WTC11 (cell line): ENCODE results near the gene ERC1. TPM values are rescaled to one million over a fixed set of nuclear protein-coding genes. Genes with fewer than 3 reads are reported as not detected.

Experiments
- ATAC-seq: fragments of 200-7000 bp; cut with Tn5 transposase; 2 replicates; pipeline ENCODE4 v1.10.0; 2021; ENCODE audit warnings: mild to moderate bottlenecking, moderate library complexity
- CTCF ChIA-PET: fragments of 300-600 bp; sonication (Branson Sonifier 250); formaldehyde crosslinking; loops from one replicate; lab custom pipeline; 2021; ENCODE audit warnings: antibody characterized with exemption; lab: Charles Lee
- POLR2A ChIA-PET: fragments of 350-600 bp; sonication (Branson Sonifier 250); formaldehyde crosslinking; loops from one replicate; lab custom pipeline; 2021; ENCODE audit warnings: antibody characterized with exemption; lab: Charles Lee
- DNase-seq: peaks from one replicate; pipeline ENCODE4 v3.0.0; 2021; ENCODE audit warnings: low spot score
- H3K27ac Mint-ChIP-seq: 2 replicates; pipeline ENCODE4 v1.8.0; 2021; ENCODE audit warnings: mixed read lengths
- H3K27me3 Mint-ChIP-seq: 2 replicates; pipeline ENCODE4 v1.8.0; 2021; ENCODE audit warnings: low read depth, mild to moderate bottlenecking, moderate library complexity, mixed read lengths
- H3K36me3 Mint-ChIP-seq: 2 replicates; pipeline ENCODE4 v1.8.0; 2021; ENCODE audit warnings: mixed read lengths
- H3K4me1 Mint-ChIP-seq: 2 replicates; pipeline ENCODE4 v1.8.0; 2022; ENCODE audit warnings: mixed read lengths
- H3K4me3 Mint-ChIP-seq: 2 replicates; pipeline ENCODE4 v1.8.0; 2021; ENCODE audit warnings: mild to moderate bottlenecking, moderate library complexity, mixed read lengths
- H3K9me3 Mint-ChIP-seq: 2 replicates; pipeline ENCODE4 v1.8.0; 2021; ENCODE audit warnings: mixed read lengths
- CREM ChIP-seq: sonication (generic); formaldehyde crosslinking; IDR thresholded peaks from 2 replicates; pipeline ENCODE4 v1.8.1; 2022; ENCODE audit warnings: mild to moderate bottlenecking, missing genetic modification reagents, moderate library complexity
- ESRRA ChIP-seq: sonication (generic); formaldehyde crosslinking; IDR thresholded peaks from 2 replicates; pipeline ENCODE4 v1.8.1; 2022; ENCODE audit warnings: mild to moderate bottlenecking, missing genetic modification reagents, borderline replicate concordance
- GABPB1 ChIP-seq: sonication (generic); formaldehyde crosslinking; IDR thresholded peaks from 2 replicates; pipeline ENCODE4 v1.8.1; 2023; ENCODE audit warnings: mild to moderate bottlenecking, missing genetic modification reagents
- GTF2I ChIP-seq: fragments of 250-450 bp; sonication (Bioruptor Pico); conservative IDR thresholded peaks from 2 replicates; pipeline ENCODE4 v1.4.0; 2021; ENCODE audit warnings: mild to moderate bottlenecking
- NFE2L1 ChIP-seq: sonication (generic); formaldehyde crosslinking; IDR thresholded peaks from 2 replicates; pipeline ENCODE4 v1.8.1; 2023; ENCODE audit warnings: missing genetic modification reagents
- NFYB ChIP-seq: sonication (generic); formaldehyde crosslinking; conservative IDR thresholded peaks from 2 replicates; pipeline ENCODE4 v1.8.0; 2022; ENCODE audit warnings: low read depth, missing genetic modification reagents
- SMAD3 ChIP-seq: sonication (generic); formaldehyde crosslinking; IDR thresholded peaks from 2 replicates; pipeline ENCODE4 v1.8.0; 2022; ENCODE audit warnings: missing genetic modification reagents, mild to moderate bottlenecking, borderline replicate concordance
- SP1 ChIP-seq: sonication (generic); formaldehyde crosslinking; conservative IDR thresholded peaks from 2 replicates; pipeline ENCODE4 v1.8.1; 2022; ENCODE audit warnings: missing genetic modification reagents
- ZNF232 ChIP-seq: sonication (generic); formaldehyde crosslinking; IDR thresholded peaks from 2 replicates; pipeline ENCODE4 v1.8.0; 2022; ENCODE audit warnings: mild to moderate bottlenecking, missing genetic modification reagents
- ZNF416 ChIP-seq: fragments of 250-450 bp; sonication (Bioruptor Pico); IDR thresholded peaks from 2 replicates; pipeline ENCODE4 v1.9.0; 2021; ENCODE audit warnings: mild to moderate bottlenecking, inconsistent platforms
- total RNA-seq: library from RNA; stranded (reverse); gene quantifications from 3 replicates; pipeline ENCODE4 v1.2.3, GENCODE V29; 2021
- TF ChIP-seq, protein P1 (sequence below): fragments of 250-450 bp; sonication (Bioruptor Pico); IDR thresholded peaks from 2 replicates; pipeline ENCODE4 v1.9.0; 2021; ENCODE audit warnings: mild to moderate bottlenecking
- TF ChIP-seq, protein P2 (sequence below): sonication (generic); formaldehyde crosslinking; IDR thresholded peaks from 2 replicates; pipeline ENCODE4 v1.8.0; 2023; ENCODE audit warnings: mild to moderate bottlenecking, missing genetic modification reagents
- TF ChIP-seq, protein P3 (sequence below): sonication (generic); formaldehyde crosslinking; IDR thresholded peaks from 2 replicates; pipeline ENCODE4 v1.8.1; 2022; ENCODE audit warnings: missing genetic modification reagents, borderline replicate concordance
- TF ChIP-seq, protein P4 (sequence below): sonication (generic); formaldehyde crosslinking; IDR thresholded peaks from 2 replicates; pipeline ENCODE4 v1.8.1; 2022; ENCODE audit warnings: mild to moderate bottlenecking, moderate library complexity, missing genetic modification reagents
- TF ChIP-seq, protein P5 (sequence below): fragments of 250-450 bp; sonication (Bioruptor Pico); IDR thresholded peaks from 2 replicates; pipeline ENCODE4 v2.1.2; 2022; ENCODE audit warnings: mild to moderate bottlenecking, moderate library complexity
- TF ChIP-seq, protein P6 (sequence below): sonication (generic); formaldehyde crosslinking; IDR thresholded peaks from 2 replicates; pipeline ENCODE4 v1.8.1; 2023; ENCODE audit warnings: mild to moderate bottlenecking, missing genetic modification reagents, moderate library complexity
- TF ChIP-seq, protein P7 (sequence below): fragments of 200-600 bp; IDR thresholded peaks from 2 replicates; pipeline ENCODE4 v1.8.0; 2022; ENCODE audit warnings: antibody characterized with exemption
- TF ChIP-seq, protein P8 (sequence below): sonication (generic); formaldehyde crosslinking; IDR thresholded peaks from 2 replicates; pipeline ENCODE4 v1.8.0; 2022; ENCODE audit warnings: mild to moderate bottlenecking, missing genetic modification reagents

ERC1 gene
- total RNA-seq, 1 experiment from 2014 or later: 47.5 TPM

DNA sequence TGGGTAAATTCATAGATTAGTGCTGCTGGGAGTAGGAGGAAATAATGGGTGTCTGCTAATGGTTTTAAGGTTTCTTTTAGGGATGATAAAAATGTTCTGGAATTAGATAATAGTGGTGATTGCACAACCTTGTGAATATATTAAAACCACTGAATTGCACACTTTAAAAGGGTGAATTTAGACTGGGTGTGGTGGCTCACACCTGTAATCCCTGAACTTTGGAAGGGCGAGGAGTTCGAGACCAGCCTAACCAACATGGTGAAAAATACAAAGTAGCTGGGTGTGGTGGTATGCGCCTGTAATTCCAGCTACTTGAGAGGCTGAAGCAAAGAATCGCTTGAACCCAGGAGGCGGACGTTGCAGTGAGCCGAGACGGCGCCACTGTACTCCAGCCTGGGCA, 42.8 kb upstream of the ERC1 start:
- ChIA-PET CTCF (no interaction called here), POLR2A (no interaction called here)
- no peaks in the 10 kb centered on the region for H3K27me3 Mint-ChIP-seq
- peaks cover 13% of the 10 kb centered on the region for H3K36me3 Mint-ChIP-seq
- H3K4me3 Mint-ChIP-seq: peak overlapping the region; percentile 97
- peak overlapping the region; percentile 10; the same call in 1 of the 2 replicates for H3K27ac Mint-ChIP-seq
- H3K9me3 Mint-ChIP-seq: no peaks in the 10 kb centered on the region
- H3K4me1 Mint-ChIP-seq: peaks cover 12% of the 10 kb centered on the region
- TF ChIP-seq ESRRA: no peak
- no peak for TF ChIP-seq CREM (CRISPR knock-in tag)
- TF ChIP-seq, protein P1, sequence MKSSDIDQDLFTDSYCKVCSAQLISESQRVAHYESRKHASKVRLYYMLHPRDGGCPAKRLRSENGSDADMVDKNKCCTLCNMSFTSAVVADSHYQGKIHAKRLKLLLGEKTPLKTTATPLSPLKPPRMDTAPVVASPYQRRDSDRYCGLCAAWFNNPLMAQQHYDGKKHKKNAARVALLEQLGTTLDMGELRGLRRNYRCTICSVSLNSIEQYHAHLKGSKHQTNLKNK (CRISPR knock-in tag): no peak
- no peak for TF ChIP-seq ZNF232
- TF ChIP-seq, protein P2, sequence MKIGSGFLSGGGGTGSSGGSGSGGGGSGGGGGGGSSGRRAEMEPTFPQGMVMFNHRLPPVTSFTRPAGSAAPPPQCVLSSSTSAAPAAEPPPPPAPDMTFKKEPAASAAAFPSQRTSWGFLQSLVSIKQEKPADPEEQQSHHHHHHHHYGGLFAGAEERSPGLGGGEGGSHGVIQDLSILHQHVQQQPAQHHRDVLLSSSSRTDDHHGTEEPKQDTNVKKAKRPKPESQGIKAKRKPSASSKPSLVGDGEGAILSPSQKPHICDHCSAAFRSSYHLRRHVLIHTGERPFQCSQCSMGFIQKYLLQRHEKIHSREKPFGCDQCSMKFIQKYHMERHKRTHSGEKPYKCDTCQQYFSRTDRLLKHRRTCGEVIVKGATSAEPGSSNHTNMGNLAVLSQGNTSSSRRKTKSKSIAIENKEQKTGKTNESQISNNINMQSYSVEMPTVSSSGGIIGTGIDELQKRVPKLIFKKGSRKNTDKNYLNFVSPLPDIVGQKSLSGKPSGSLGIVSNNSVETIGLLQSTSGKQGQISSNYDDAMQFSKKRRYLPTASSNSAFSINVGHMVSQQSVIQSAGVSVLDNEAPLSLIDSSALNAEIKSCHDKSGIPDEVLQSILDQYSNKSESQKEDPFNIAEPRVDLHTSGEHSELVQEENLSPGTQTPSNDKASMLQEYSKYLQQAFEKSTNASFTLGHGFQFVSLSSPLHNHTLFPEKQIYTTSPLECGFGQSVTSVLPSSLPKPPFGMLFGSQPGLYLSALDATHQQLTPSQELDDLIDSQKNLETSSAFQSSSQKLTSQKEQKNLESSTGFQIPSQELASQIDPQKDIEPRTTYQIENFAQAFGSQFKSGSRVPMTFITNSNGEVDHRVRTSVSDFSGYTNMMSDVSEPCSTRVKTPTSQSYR (CRISPR knock-in tag): no peak
- no peak for TF ChIP-seq NFYB (CRISPR knock-in tag)
- TF ChIP-seq, protein P3, sequence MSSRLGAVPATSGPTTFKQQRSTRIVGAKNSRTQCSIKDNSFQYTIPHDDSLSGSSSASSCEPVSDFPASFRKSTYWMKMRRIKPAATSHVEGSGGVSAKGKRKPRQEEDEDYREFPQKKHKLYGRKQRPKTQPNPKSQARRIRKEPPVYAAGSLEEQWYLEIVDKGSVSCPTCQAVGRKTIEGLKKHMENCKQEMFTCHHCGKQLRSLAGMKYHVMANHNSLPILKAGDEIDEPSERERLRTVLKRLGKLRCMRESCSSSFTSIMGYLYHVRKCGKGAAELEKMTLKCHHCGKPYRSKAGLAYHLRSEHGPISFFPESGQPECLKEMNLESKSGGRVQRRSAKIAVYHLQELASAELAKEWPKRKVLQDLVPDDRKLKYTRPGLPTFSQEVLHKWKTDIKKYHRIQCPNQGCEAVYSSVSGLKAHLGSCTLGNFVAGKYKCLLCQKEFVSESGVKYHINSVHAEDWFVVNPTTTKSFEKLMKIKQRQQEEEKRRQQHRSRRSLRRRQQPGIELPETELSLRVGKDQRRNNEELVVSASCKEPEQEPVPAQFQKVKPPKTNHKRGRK (CRISPR knock-in tag): no peak
- TF ChIP-seq, all 79 proteins: peak for 0
- ATAC-seq (no peak), DNase-seq (no peak)

DNA sequence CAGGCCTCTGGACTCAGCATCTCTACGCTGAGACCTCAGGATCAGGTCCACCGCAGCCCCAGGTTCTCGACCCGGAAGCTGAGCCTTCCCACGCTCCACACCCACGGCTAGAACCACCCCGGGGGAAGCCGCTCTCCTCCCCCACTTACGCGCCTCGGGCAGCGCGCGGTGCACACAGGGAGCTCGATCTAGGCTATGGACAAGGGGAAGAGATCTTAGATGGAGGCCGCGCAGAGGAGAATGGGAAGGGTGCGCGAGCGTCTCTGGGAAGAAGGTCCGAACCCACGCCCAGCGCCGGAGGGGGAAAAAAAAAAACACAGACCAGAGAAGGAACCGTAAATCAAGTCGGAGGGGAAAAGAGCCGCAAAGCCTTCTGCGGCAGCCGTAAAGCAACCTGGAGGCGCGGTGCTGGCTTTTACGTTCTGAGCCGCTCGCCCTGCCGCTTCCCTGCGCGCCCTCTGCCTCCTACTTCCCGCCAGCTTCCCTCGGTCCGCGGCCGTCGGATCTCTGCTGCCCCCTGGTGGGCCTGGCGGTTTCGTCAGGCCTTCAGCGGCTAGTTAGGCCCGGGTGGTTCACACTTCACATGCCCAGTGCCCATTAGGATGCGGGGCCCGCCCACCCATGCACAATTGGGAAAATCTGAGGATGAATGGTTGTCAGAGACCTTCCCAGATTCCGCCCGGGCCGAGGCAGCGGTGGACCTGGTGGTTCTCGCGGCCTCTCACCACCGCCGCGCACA, 41.4 kb upstream of the ERC1 start, which contains the start of gene RAD52:
TSS of gene RAD52 (minus strand) at position 242 of the 739 bp plus-strand sequence. CDS start 16,636 bp downstream, outside the sequence.
- H3K4me1 Mint-ChIP-seq: peaks cover 17% of the 10 kb centered on the region
- peaks cover 2% of the 10 kb centered on the region; the same call in 1 of the 2 replicates for H3K36me3 Mint-ChIP-seq
- ATAC-seq: peak; percentile 91
- DNase-seq: peak; percentile 99
- H3K27ac Mint-ChIP-seq: peak within 1 kb of the TSS; percentile 99
- no peaks in the 10 kb centered on the region; the same call in 1 of the 2 replicates for H3K9me3 Mint-ChIP-seq
- ChIA-PET CTCF (interaction anchor here (0.6 to 1.4 kb wide), 42 partner anchors 9 to 641 kb away, joined by 3 to 23 read pairs (median 4); partner anchors contain the start of genes ERC1 and WNK1), POLR2A (interaction anchor here (0.6 to 1.4 kb wide), 4 partner anchors 42 to 374 kb away, joined by 3 to 10 read pairs (median 4); partner anchors contain the start of gene ERC1)
- H3K27me3 Mint-ChIP-seq: no peaks in the 10 kb centered on the region
- H3K4me3 Mint-ChIP-seq: peak within 1 kb of the TSS; percentile 97
- TF ChIP-seq, protein P4, sequence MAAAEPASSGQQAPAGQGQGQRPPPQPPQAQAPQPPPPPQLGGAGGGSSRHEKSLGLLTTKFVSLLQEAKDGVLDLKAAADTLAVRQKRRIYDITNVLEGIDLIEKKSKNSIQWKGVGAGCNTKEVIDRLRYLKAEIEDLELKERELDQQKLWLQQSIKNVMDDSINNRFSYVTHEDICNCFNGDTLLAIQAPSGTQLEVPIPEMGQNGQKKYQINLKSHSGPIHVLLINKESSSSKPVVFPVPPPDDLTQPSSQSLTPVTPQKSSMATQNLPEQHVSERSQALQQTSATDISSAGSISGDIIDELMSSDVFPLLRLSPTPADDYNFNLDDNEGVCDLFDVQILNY (CRISPR knock-in tag): peak; percentile 98
- TF ChIP-seq GTF2I (CRISPR knock-in tag) (no peak), ZNF416 (CRISPR knock-in tag) (0 out of 2 replicates have a peak, but pooled peaks have one; percentile 2), NFE2L1 (peak; percentile 41; the same call in 1 of the 2 replicates), SP1 (CRISPR knock-in tag) (peak; percentile 29; the same call in 1 of the 2 replicates), ZNF232 (0 out of 2 replicates have a peak, but pooled peaks have one; percentile 36), SMAD3 (CRISPR knock-in tag) (peak; percentile 63; the same call in 1 of the 2 replicates), GABPB1 (CRISPR knock-in tag) (no peak)
- TF ChIP-seq, protein P5, sequence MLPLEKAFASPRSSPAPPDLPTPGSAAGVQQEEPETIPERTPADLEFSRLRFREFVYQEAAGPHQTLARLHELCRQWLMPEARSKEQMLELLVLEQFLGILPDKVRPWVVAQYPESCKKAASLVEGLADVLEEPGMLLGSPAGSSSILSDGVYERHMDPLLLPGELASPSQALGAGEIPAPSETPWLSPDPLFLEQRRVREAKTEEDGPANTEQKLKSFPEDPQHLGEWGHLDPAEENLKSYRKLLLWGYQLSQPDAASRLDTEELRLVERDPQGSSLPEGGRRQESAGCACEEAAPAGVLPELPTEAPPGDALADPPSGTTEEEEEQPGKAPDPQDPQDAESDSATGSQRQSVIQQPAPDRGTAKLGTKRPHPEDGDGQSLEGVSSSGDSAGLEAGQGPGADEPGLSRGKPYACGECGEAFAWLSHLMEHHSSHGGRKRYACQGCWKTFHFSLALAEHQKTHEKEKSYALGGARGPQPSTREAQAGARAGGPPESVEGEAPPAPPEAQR: no peak
- TF ChIP-seq, protein P2 (CRISPR knock-in tag): peak; percentile 77
- TF ChIP-seq, protein P6, sequence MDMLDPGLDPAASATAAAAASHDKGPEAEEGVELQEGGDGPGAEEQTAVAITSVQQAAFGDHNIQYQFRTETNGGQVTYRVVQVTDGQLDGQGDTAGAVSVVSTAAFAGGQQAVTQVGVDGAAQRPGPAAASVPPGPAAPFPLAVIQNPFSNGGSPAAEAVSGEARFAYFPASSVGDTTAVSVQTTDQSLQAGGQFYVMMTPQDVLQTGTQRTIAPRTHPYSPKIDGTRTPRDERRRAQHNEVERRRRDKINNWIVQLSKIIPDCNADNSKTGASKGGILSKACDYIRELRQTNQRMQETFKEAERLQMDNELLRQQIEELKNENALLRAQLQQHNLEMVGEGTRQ: peak; percentile 10; the same call in 1 of the 2 replicates
- TF ChIP-seq, protein P7, sequence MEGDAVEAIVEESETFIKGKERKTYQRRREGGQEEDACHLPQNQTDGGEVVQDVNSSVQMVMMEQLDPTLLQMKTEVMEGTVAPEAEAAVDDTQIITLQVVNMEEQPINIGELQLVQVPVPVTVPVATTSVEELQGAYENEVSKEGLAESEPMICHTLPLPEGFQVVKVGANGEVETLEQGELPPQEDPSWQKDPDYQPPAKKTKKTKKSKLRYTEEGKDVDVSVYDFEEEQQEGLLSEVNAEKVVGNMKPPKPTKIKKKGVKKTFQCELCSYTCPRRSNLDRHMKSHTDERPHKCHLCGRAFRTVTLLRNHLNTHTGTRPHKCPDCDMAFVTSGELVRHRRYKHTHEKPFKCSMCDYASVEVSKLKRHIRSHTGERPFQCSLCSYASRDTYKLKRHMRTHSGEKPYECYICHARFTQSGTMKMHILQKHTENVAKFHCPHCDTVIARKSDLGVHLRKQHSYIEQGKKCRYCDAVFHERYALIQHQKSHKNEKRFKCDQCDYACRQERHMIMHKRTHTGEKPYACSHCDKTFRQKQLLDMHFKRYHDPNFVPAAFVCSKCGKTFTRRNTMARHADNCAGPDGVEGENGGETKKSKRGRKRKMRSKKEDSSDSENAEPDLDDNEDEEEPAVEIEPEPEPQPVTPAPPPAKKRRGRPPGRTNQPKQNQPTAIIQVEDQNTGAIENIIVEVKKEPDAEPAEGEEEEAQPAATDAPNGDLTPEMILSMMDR: peak; percentile 86
- TF ChIP-seq, protein P8, sequence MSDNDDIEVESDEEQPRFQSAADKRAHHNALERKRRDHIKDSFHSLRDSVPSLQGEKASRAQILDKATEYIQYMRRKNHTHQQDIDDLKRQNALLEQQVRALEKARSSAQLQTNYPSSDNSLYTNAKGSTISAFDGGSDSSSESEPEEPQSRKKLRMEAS (CRISPR knock-in tag): peak; percentile 61
